Measurements from ENCODE around the gene LARGE2.

LARGE2 gene

DNA sequence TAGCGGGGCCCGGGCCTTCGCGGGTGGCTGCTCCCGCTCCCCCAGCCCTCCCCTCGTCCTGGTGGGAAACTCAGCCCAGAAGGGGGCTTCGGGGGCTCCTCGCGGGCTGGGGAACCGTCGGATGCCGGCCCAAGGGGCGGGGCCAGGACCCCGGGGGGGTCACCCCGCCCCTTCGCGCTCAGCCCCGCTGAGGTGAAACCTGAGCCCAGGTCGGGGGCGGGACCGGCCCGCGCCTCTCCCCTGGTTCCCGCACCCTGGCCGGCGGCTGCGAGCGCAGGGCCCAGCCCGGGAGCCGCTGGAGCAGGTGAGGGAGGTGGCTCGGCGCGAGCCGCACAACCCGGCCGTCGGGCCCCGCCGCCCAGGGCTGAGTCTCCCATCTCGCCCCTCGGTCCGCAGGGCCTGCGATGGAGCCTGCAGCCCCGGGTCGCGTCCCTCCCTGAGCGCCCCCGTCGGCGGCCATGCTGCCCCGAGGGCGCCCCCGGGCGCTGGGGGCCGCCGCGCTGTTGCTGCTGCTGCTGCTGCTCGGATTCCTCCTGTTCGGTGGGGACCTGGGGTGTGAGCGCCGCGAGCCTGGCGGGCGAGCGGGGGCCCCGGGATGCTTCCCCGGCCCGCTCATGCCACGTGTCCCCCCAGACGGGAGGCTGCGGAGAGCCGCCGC, at the start of gene LARGE2:
LARGE2 (plus strand) TSS at position 232 of the 658 bp plus-strand sequence; CDS start at position 459, 227 bp downstream.
- no peak for DNase-seq

DNA sequence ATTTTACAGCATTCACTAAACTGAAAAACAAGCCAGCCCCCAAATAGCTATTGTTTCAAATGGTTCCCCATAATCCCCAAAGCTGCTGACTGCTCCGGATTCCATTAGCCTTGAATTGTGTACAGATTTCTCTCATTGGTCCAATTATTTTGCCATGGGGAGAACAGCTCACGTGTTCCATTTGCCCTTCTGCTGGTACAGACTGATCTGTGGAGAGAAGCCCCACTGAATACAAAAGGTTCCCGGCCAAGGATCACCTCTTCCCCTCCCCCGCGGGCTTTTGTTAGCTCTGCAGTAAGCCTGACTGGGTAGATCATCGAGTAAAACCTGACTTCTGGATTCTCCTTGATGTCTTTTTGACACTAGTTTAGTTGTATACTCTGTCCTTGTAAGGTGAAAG, 46.1 kb upstream of the LARGE2 start:
- DNase-seq, result no peak

DNA sequence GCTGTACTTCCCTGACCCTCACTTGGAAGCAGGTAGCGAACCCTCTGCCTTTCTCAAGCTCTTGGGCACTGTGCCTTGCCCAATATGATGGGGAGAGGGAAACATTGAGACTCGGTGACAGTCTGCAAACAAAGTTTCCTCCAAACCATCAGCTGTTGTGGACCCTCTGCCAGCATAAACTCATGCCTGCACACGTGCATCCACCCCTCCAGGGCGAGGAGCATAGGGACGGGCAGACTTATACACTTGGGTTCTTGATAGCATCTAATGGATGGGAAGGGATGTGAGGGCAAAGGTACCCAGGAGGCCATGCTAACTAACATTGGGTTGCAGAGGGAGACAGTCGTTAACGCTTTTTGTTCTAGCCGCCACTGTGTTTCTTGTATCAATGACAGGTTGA, 45.2 kb upstream of the LARGE2 start:
- DNase-seq, result no peak

DNA sequence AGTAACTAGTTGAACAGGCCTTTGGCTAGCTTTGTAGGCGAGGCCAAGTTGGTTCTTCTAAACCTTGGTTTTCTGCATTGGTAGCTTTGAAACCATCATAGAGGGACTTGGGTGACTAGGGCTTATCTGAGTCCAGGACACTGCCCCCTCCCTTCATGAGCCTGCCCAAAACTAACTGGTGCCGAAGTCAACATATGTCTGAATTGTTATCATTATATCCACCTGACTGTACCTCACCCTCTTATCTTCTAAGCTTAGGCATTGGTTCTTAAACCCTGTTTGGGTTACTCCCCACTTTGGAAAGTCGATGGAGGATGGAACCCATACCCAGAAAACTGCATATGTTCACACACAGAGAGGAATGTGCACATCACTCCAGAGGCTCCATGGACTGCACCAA, 44.6 kb upstream of the LARGE2 start:
- DNase-seq, result no peak

DNA sequence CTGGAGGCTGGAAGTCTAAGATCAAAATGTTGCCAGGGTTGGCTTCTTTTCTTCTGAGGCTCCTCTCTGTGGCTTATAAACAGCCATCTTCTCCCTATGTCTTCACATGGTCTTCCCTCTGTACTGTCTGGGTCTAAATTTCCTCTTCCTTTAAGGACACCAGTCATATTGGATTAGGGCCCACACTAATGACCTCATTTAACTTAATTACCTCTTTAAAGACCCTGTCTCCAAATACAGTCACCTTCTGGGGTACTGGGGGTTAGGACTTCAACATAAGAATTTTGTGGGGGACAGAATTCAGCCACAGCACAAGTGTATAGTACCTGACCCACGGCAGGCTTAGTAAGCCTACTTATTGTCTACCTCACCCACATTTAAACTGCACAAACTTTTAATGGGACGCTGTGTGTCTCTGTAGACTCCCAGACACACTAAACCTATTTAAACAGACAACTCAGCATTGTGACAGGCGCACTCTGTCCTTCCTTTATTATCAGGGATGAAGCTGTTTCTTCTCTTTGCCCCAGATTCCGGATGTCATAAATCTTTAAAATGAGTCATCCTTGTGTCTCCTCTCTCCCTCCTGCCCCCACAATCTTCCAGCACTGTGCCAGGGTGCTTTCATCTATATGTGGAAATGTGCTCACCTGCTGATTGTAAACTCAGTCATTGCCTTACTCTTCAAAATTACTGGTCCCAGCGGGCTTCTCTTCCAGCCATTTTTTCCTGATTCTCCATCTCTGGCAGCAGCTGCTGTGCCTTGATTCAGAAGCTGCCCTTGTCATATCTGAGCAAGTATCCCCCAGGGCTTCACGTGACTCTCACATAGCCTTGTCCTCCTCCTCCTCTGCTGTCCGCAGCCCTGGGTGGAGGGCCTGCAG, 42.4 kb upstream of the LARGE2 start:
- DNase-seq, result no peak

DNA sequence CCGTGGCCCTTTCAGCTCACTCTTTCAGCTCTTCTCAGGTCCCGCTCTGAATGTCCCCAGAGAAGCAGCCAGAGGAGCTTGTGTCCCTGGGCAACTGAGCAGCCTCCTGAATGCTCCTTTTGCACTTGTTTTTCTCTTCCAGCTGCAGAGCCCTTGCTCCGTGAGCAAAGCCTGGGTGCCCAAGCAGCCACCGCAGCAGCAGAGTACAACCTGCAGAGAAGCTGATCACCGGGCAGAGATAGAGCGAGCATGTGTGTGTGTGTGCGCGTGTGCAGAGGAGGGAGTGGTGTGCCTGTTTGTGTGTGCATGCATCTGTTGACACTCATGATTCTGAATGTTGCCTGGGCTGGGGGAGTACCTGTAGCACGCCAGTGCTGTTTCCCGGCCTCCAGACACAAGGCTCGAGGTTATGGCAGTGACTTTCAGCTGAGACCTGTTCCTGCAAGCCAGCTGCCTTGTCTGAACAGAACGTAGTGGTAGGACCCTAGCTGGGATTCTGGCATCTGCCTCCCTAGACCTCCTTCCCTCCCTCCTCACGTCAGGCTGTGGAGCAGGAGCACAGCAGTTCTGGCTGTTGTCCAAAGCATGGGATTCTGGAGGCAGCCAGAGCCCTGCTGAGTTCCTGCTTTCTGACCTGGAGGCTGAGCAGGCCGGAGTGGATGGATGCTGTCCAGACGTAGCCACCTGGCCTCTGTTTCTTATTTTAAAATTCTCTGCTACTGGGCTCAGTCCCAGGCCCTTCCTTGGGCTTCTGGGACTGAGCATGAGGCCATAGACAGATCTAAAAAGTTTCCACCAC, 41.5 kb upstream of the LARGE2 start:
- no peak for DNase-seq

DNA sequence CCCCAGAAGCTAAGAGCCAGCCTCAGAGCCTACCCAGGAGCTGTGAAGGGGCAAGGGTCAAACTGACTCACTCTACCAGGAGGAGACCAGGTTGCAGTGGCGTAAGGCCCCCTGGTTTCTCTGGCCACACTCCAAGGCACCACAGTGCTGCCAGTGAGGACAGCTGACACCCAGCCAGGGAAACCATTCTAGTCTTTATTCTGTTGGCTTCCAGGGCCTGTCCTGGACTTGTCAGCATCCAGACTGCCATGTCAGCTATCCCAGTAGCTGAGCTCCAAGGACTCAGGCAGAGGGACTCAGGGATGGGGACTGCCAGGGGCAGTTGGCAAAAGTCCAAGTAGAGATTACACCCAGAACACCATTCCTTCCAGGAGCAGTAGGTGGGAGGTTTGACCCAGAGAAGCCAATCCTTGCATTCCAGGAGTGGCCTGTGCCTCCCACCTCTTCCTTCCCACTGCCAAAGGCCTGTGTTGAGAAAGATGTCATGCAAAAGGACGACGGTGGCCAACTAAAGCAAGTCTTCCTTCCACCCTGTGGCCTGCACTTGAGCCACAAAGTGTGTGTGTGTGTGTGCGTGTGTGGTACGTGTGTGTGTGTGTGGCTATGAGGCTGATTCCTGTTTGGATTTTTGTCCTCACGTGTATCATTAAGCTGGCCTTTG, 40.6 kb upstream of the LARGE2 start:
- DNase-seq, result no peak

DNA sequence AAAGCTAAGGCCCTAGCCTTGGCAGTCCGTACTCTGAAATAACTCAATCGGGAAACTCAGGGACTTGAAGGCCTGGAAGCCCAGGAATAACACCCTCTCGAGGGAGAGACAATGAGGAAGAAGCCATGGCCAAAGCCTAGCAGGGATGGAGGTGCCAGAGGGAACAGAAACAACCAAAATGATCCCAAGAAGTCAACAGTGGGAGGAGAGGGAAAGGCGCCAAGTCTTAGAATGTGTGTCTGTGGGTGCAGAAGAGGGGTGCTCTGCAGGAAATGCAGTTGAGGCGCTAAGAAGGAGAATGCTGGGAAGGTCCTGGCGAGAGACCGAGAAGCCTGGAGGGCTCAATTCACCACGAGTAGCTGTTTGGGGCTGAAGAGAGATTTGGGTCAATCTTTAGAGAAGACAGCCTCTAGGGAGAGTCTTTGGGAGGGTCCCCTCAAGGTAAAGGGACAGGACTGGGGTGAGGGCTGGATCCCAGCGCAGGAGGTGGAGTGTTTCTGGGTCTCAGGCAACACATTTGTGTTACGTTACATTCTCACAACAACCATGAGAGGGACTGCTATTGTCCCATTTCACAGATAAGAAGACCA, 37.8 kb upstream of the LARGE2 start:
- DNase-seq, result no peak

DNA sequence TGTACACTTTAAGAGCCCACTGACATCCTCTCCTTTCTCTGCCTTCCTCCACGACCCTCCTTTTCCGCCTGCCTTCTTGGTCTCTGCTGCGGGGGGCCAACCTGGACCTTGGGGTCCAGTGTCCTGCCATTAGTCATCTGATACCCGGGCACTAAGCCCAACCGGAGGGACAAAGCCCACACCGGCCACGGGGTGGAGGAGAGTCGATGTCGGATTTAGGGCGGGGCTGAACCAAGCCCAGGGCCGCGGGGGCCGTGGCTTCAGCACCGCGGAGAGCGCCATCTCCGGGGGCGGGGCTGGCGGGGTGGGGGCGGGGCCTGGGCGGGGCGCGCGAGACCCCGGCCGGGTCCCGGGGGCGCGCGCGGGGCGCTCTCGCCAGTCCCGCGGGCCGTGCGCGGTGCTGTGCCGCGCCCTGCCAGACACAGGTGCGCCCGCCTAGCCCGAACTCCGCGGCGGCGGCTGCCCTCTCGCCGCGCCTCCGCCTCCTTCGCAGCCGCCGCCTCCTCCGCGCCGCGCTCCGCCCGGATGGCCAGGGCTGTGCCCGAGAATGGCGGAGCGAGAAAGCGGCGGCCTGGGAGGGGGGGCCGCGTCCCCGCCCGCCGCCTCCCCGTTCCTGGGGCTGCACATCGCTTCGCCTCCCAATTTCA, 37.1 kb upstream of the LARGE2 start, which contains the start of gene MAPK8IP1:
MAPK8IP1 (plus strand) TSS at position 378 of the 647 bp plus-strand sequence; CDS start at position 548, 170 bp downstream.
- peak; percentile 20 for DNase-seq

DNA sequence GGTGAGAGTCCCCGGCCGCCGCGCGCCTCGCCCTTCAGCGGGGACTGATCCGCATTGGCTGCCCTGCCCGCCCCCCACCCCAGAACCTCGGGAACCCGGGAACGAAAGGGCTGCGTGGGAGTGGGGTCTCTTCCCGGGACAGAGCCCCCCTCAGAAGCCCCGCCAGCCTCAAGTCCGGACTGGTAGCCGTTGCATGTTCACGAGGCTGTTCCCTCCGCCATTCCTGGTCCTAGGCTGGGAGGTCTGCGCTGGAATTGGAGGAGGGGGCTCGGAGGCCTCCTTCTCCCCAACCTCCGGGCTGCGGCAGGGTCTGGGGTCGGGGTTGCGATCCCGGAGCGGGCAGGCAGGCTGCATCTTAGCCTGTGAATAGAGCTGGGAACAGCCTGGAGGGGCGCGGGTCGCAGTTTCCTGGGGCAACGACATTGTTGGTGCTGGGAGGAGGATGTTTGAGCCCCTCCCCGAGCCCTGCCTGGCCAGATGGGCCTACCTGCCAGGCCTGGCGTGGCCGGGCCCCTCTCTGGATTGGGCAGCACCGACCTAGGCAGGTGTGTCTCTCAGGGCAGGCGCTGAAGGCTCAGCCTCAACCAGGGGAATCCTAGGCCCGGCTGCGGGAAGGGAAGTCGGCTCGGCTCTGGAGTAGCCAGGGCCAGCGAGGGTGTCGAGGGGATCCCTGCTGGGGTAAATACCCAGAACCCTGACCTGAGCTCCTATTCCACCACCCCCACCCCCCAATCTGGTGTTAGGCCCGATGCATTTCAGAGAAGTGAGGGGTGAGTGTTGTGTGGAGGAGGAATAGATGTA, 36.3 kb upstream of the LARGE2 start:
- DNase-seq, result no peak

DNA sequence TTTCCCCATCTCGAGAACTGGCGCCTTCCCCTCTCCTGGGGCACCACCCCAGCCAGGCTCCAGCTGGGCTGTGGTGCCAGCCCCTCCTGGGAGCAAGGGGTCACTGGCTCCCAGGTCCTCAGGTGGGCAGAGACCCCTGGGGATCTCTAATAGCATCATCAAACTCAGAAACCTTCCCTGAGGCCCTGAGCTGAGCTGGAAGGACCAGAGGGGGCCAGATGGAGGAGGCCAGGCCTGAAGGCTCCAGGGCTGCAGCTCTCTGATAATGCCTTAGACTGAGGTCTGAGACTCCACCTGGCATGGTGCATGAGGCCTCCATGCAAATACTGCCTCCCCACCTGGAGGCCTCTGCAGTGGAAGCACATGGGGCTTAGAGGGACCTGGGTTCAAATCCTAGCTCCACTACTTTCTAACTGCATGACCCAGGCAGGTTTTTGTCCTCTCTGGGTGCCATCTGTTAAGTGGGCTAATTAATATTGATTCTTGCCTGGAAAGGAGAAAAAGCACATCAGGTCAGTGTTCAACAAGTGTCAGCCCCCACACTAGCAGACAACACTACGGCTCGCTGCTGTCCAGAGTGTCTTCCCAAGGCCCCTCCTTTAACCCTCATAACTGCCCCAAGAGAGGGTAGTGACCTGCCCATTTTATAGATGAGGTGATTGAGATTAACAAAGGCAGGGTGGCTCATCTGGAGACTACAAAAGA, 35.5 kb upstream of the LARGE2 start:
- no peak for DNase-seq

DNA sequence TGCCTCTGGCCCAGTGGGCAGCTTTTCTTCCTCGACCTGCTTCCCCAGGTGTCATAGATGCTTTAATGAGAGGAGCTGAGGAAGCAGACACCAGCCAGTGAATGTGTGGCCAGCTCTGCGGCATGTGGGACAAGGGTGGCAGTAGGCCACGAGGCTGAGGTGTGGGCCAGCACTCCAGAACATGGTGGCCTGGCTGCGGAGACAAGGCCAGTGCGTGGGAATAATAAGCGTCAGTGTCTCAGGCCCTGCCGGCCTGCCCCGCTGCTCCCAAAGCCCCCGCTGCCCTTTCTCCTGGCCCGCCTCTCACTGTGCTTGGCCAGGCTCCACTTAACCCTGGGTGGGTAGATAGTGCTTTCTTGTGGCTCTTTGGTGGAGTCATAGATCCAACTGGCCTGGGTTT, 34.9 kb upstream of the LARGE2 start:
- no peak for DNase-seq

DNA sequence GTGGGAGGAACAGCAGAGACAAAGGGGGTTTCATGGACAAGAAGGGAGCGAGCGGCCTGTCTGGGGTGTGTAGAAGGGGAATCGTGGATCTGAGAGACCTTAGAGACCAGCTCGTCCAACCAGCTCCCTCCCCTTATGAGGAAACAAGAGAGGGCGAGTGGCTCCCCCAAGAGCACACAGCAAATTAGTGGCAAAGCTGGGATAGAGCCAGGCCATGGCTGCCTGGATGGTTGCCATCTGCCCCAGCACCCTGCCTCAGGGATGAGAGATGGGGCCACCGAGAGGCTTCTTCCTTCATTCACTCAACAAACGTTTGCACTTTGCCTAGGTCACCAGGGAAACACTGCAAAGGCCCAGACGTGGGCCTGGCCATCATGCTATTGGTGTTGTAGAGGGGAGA, 32.9 kb upstream of the LARGE2 start:
- no peak for DNase-seq

DNA sequence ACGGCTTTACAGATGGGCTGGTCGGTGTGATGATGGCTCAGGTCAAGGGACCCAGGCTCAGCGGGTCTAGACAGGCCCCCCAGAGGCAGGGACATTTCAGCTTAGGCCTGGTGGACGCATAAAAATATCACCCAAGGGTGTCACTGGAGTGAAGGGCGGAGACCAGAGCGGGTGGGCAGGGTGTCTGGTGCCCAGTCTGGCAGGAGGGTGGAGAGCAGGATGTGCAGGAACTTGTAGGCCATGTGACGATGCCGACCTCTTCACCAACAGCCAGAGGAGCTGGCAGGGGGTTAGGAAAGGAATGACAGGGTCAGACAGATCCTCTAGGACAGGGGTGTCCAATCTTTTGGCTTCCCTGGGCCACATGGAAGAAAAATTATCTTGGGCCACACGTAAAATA, 32.5 kb upstream of the LARGE2 start:
- no peak for DNase-seq

DNA sequence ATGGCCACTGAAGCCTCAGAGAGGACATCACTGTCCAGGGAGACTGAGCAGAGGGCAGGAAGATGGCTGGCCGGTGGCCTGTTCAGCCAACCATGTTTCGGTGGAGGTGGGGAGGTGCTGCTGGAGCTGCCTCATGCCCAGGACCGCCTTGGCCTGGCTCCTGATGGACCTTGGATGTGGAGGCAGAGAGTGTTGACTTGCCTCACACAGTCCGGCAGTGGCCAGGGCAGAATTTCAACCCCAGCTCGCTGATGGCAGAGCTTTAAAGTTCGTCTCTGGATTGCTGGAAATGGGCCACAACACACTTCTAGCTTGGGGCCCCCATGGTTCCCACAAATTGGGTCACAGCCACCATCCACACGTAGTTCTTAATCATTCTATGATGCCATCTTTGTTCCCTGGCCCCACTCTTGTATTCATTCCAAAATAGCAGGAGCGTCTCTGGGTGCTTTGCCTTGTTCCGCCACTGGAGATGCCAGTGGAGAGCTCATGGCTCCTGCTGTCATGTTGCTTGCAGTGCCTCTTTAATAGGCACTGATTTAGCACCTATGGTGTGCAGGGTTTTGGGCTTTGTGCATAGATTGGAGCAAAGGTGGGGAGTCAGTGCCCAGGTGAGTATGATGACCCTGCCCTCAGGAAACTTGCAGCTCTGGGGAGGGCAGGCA, 31.4 kb upstream of the LARGE2 start:
- DNase-seq, result no peak

DNA sequence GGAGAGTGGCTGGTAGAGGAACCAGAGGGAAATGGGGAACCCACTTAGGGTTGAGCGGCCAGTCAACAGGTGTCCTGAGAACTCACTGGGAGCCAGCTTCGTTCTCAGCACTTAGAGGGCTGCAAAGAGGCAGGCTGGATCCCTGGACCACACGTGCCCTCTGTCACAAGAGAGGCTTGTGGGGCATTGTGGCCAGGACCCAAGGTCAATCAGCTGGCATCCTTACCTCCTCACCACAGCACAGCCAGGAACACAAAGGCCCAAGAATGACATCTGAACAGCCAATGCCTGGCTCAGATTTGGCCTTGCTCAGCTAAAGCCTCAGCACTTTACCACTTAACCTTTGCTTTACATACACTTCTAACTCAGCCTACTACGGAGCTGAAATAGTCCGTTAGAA, 29.6 kb upstream of the LARGE2 start:
- no peak for DNase-seq

DNA sequence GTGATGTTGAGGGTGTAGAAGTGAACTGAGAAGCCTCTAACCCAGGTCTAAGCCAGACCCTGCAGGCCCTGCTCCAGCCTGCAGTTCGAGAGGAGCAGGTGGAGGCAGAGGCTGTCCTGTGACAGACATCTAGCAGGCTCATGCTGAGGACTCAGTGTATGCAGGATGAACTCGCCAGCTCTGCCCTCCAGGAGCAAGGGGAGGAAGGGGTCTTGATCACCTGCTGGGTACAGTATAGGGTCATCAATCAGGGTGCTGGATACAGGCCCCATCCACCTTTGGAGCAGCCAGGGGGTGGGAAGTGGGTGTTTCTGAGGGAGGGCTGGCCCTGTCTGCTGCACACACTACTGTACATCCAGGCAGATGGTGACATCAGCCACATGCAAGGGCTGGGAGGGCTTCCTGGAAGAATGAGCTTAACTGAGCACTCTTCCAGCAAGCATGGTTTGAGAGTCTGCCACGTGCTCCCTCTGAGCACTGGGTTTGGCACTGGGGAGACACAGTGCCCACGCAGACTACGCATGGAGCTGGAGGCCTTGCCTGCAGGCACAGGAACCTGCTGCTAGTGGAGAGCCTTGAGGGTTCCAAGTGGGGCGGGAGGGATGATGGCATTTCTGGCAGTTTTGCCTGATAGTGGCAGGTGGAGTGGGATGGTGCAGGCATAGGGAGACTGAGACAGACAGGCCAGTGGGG, 27.8 kb upstream of the LARGE2 start:
- no peak for DNase-seq

DNA sequence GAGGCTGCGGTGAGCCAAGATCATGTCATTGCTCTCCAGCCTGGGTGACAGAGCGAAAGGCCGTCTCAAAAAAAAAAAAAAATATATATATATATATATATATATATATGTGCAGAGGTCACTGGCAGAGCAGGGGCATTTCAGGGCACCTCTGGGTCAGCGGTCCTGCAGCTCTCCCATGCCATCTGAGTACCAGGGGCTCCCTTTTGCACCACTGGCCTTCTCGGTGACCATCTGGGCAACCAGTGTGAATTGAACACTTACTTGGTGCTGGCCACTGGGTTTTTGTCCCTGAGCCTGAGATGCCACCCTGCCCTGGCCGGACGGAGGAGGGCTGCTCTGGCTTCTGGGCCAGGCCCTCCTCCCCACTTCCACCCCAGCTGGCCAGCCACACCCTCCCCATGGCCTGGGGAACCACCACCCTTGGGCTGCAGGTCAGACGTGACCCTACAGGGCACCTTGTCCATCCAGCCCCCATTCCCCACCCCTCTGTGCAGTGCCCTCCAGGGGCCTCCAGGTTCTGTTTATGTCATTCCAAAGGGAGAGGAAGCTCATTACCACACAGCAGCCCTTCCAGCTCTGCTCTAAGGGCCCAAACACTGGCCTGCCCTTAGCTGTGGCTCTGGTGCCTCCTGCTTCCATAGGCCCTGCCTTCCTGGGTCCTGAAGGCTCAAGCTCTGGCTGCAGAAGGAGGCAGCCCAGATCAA, 26.8 kb upstream of the LARGE2 start:
- no peak for DNase-seq

Measured in inflammatory macrophage treated with lipopolysaccharide for 4 hours (primary cell).